Fibroblast of the aortic adventitia (primary cell): Measurements from ENCODE around the gene FGFR3. TPM values are rescaled to one million over a fixed set of nuclear protein-coding genes. Genes with fewer than 3 reads are reported as not detected.

ENCODE experiments used
- DNase-seq: peaks from one replicate; pipeline ENCODE4 v3.0.0-alpha.2; 2010; ENCODE audit warnings: low read depth
- H3K4me3 ChIP-seq: 2 replicates; pipeline ENCODE4 v1.5.1; 2011; ENCODE audit warnings: low read depth, mild to moderate bottlenecking, control low read depth, low read length, moderate library complexity
- CTCF ChIP-seq: IDR thresholded peaks from 2 replicates; pipeline ENCODE4 v1.5.1; 2011; ENCODE audit warnings: mild to moderate bottlenecking, low read length, control low read depth, inconsistent platforms; ENCODE audit not compliant: insufficient read depth
- total RNA-seq: library from RNA; depleted of rRNA; stranded (reverse); fragments of >200 nt; gene quantifications from 2 replicates; pipeline ENCODE4 v1.2.3, GENCODE V29; 2012; ENCODE audit warnings: low replicate concordance

Gene FGFR3
- total RNA-seq, 1 donor, result 0.45 TPM

- H3K4me3 ChIP-seq, result no peak overlapping the region
- no peak for DNase-seq
- no peak for TF ChIP-seq CTCF
Measured at GRCh38 chr4:1797861-1798579, 4.9 kb downstream of the FGFR3 start.

GRCh38 chr4:1798580-1799386, 5.7 kb downstream of the FGFR3 start:
- H3K4me3 ChIP-seq, result no peak overlapping the region
- no peak for TF ChIP-seq CTCF
- DNase-seq, result no peak

- no peak for TF ChIP-seq CTCF
- DNase-seq, result no peak
- H3K4me3 ChIP-seq, result no peak overlapping the region
Measured at GRCh38 chr4:1799387-1800375, 6.6 kb downstream of the FGFR3 start.

- no peak for TF ChIP-seq CTCF
- DNase-seq, result no peak
- no peak overlapping the region for H3K4me3 ChIP-seq
Measured at GRCh38 chr4:1800805-1801204, 7.7 kb downstream of the FGFR3 start.

- no peak overlapping the region for H3K4me3 ChIP-seq
- no peak for DNase-seq
- TF ChIP-seq CTCF, result no peak
Measured at GRCh38 chr4:1801286-1801958, 8.3 kb downstream of the FGFR3 start.
